ENCODE results near the gene SLC22A6. TPM values are rescaled to one million over a fixed set of nuclear protein-coding genes. Genes with fewer than 3 reads are reported as not detected.

The SLC22A6 gene, protein sequence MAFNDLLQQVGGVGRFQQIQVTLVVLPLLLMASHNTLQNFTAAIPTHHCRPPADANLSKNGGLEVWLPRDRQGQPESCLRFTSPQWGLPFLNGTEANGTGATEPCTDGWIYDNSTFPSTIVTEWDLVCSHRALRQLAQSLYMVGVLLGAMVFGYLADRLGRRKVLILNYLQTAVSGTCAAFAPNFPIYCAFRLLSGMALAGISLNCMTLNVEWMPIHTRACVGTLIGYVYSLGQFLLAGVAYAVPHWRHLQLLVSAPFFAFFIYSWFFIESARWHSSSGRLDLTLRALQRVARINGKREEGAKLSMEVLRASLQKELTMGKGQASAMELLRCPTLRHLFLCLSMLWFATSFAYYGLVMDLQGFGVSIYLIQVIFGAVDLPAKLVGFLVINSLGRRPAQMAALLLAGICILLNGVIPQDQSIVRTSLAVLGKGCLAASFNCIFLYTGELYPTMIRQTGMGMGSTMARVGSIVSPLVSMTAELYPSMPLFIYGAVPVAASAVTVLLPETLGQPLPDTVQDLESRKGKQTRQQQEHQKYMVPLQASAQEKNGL
- not detected in 2 replicates for total RNA-seq

DNA sequence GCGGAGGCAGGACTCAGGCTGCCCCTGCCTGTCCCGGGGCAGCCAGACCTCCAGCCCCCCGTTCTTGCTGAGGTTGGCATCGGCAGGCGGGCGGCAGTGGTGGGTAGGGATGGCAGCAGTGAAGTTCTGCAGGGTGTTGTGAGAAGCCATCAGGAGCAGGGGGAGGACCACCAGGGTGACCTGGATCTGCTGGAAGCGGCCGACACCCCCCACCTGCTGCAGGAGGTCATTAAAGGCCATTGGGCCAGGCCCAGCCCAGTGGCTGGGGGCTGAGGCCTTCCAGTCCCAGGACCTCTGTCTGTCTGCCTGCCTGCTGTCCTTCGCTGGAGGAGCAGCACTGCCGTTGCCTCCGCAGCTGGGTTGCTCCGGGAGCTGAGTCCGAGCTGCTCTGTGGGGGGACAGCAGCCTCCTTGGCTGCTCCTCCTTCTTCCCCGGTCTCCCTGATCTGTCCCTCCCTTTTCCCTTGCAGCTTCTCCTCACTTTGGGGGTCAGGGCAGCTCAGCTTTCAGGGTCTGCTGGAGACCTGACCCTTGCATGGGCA lies at the start of gene SLC22A6:
Gene SLC22A6, minus strand, starts transcription at position 517 of the 541 bp plus-strand sequence. Its CDS starts 277 bp downstream, at position 240.

DNA sequence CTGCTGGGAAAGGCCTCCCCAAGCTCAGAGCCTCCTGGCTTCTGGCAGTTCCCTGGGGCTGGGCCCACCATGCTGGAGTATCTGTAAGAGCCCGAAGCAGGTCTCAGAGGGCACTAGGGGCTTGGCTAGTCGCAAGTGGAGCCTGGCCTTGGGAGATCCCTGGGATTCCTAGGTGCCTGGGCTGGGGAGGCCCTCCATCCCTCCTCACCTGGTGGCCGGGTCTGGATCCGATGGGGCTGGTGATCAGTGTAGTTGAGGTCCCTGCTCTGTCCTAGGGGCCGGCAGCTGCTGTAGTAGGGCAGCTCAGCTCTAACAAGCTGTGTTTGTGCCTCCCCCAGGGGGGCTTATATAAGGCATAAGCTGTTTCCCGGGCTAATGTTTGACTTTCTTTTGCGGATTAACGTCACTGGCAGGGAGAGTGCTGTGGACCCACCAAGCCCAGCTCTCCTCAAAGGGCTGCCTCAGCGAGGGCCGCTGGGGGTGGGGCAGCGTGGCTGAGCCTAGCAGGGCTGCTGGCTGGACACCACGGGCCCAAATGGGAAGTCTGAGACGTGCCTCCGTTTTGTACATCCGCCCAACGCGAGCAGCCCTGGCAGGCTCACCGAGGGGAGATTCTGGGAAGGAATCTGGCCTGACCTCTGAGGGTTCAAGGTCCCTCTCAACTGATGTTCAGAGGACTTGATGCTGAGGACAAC lies 30.9 kb upstream of the SLC22A6 start, which contains the start of gene SLC22A8:
Gene SLC22A8, minus strand, starts transcription at position 321 of the 695 bp plus-strand sequence. CDS start 883 bp downstream, outside the sequence.

Other genes starting within 250 kb of the SLC22A6 start
- gene ZBTB3, start 230.8 kb downstream of the SLC22A6 start, total RNA-seq: 9.5 and 12.5 TPM in 2 replicates
- 77.7 and 93.2 TPM in 2 replicates for gene POLR2G, start 223.4 kb downstream of the SLC22A6 start, total RNA-seq
- gene TAF6L, start 213.6 kb downstream of the SLC22A6 start, total RNA-seq: 22.2 and 28.9 TPM in 2 replicates
- 19.1 and 23.2 TPM in 2 replicates for gene TMEM179B, start 197.6 kb downstream of the SLC22A6 start, total RNA-seq
- gene TMEM223, start 193.0 kb downstream of the SLC22A6 start, total RNA-seq: 10.7 and 10.9 TPM in 2 replicates
- 15.4 and 21.0 TPM in 2 replicates for gene NXF1, start 179.5 kb downstream of the SLC22A6 start, total RNA-seq
- 42.6 and 50.5 TPM in 2 replicates for gene STX5, start 152.9 kb downstream of the SLC22A6 start, total RNA-seq
- gene TEX54, start 152.1 kb downstream of the SLC22A6 start, total RNA-seq: not detected in 2 replicates
- 54.7 and 67.1 TPM in 2 replicates for gene WDR74, start 145.4 kb downstream of the SLC22A6 start, total RNA-seq
- gene SLC3A2, start 104.1 kb downstream of the SLC22A6 start, total RNA-seq: 174 and 240 TPM in 2 replicates
- 0.09 TPM in 1 of 2 replicates, not detected in the other for gene CHRM1, start 63.6 kb downstream of the SLC22A6 start, total RNA-seq
- under 0.01 TPM in 1 of 2 replicates, not detected in the other for gene SLC22A8, start 30.9 kb upstream of the SLC22A6 start, total RNA-seq
- not detected in 2 replicates for gene SLC22A24, start 159.3 kb upstream of the SLC22A6 start, total RNA-seq